Colonic mucosa (tissue), 4 donors: ENCODE data around the gene GALNT10. TPM values are rescaled to one million over a fixed set of nuclear protein-coding genes. Genes with fewer than 3 reads are reported as not detected.

Experiments used
- DNase-seq: peaks from one replicate; pipeline ENCODE4 v3.0.0-alpha.2; 2020
- H3K27ac ChIP-seq: fragments of 200-600 bp; one replicate; pipeline ENCODE4 v1.8.0; 2021
- H3K27me3 ChIP-seq: fragments of 200-600 bp; one replicate; pipeline ENCODE4 v1.8.0; 2021
- H3K36me3 ChIP-seq: fragments of 200-600 bp; one replicate; pipeline ENCODE4 v1.8.0; 2021
- H3K4me1 ChIP-seq: fragments of 200-600 bp; one replicate; pipeline ENCODE4 v1.8.0; 2021; ENCODE audit warnings: mild to moderate bottlenecking
- H3K4me3 ChIP-seq: fragments of 200-600 bp; one replicate; pipeline ENCODE4 v1.8.0; 2021
- H3K9ac ChIP-seq, 2 donors: one replicate each; pipeline ENCODE4 v1.7.0; 2013; ENCODE audit warnings: control low read depth in 2 of 2, low read depth in 2 of 2, low read length in 2 of 2
- H3K9me3 ChIP-seq: fragments of 200-600 bp; one replicate; pipeline ENCODE4 v1.8.0; 2021
- CTCF ChIP-seq: fragments of 200-600 bp; IDR thresholded peaks from one replicate; pipeline ENCODE4 v1.8.0; 2022; ENCODE audit warnings: antibody characterized with exemption, mild to moderate bottlenecking
- intact Hi-C: fragments of 100-400 bp; cut with DNase I; formaldehyde crosslinking; loops from one replicate; pipeline ENCODE4 v1.14.1; 2022
- total RNA-seq, 2 donors: library from RNA; stranded (reverse); fragmentation: NEBNext Ultra II Directional in 1 of 2; extraction: Animal tissue kit (Norgen Biotek cat#: 25700) in 1 of 2; gene quantifications; one replicate each; pipeline ENCODE4 v1.2.1, GENCODE V29; 2021
- donor health status: healthy.
- donor health status: DM: no; HTN: no; CAD: no.
- donor health status: DM: no; HTN: no; CAD: no.

Gene GALNT10
- total RNA-seq, 2 donors from 2014 or later = 40.0 to 46.7 TPM

DNA sequence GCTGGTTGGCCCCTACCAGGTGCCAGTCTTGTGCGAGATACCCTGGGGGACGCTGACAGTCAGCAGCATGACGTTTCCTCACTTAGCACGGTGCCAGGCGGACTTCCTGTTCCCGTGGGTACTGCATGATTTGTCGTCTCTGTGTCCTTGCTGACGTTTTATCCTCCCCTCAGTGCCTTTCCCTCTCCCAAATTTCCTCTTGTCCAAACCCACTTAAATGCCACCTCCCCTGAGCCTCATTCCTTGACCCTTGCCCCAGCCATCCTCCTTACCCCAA lies 194.6 kb downstream of the GALNT10 start:
- Histone ChIP-seq H3K9ac (no peak overlapping the region), H3K27ac (no peak overlapping the region), H3K9me3 (no peaks in the 10 kb centered on the region), H3K36me3 (no peaks in the 10 kb centered on the region), H3K4me3 (no peak overlapping the region), H3K4me1 (no peaks in the 10 kb centered on the region), H3K27me3 (no peaks in the 10 kb centered on the region)
- no peak for DNase-seq
- intact Hi-C loops = no loop called here
- TF ChIP-seq CTCF = no peak

DNA sequence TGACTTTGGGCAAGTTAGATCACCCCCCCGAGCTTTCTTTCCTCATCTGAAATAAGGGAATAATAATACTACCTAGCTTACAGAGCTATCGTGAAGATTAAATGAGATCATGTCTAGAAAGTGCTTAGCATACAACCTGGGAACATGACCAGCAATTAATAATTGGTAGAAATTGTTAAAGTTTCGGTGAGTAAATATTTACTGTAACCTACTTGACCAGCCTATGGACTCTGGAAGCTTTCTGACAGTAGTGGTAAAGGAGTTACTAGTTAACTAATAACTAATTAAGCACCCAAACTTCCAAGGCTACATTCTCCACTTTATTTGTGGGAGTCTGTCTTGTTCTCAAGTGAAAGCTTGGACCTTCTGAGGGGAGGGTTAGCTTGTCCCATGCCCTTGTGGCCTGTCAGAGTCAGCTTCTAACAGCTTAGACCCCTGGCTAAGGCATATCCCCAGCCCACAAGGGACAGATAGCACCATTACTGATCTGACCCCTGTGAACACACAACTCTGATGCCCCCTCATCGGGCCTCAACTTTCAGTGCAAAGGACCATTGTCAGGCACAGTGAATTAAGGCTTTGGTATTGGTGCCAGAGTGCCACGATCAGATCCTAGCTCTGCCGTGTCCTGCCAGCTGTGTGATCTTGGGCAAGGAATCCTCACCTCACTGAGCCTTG lies 196.6 kb downstream of the GALNT10 start:
- Histone ChIP-seq H3K27me3 (no peaks in the 10 kb centered on the region), H3K36me3 (no peaks in the 10 kb centered on the region)
- no peak for DNase-seq

DNA sequence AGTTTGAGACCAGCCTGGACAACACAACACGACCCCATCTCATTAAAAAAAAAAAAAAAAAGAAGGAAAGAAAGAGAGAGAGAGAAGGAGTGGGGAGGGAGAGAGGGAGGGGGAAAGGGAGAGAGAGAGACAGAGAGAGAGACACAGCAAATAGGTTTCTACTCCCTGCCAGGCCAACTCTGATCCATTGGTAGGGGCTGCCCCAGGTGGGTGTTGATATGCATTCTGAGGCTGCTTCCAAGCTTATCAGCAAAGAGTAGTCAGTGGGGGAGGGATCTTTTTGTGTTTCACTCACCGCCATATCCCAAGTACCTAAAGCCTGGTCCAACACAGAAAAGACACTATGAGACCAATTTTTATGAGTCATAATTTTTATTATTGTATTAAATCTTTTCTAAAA lies 198.3 kb downstream of the GALNT10 start:
- no peak overlapping the region for H3K4me3 ChIP-seq
- peaks cover 2% of the 10 kb centered on the region for H3K4me1 ChIP-seq
- H3K9me3 ChIP-seq = no peaks in the 10 kb centered on the region
- no peak overlapping the region for H3K9ac ChIP-seq
- no peak for TF ChIP-seq CTCF
- intact Hi-C loops = no loop called here
- H3K27ac ChIP-seq = no peak overlapping the region
- no peaks in the 10 kb centered on the region for H3K36me3 ChIP-seq
- no peak for DNase-seq
- no peaks in the 10 kb centered on the region for H3K27me3 ChIP-seq

More for the DNA sequence above, 196.6 kb downstream of the GALNT10 start:
- intact Hi-C loops = no loop called here
- Histone ChIP-seq H3K9ac (no peak overlapping the region), H3K9me3 (no peaks in the 10 kb centered on the region), H3K4me3 (no peak overlapping the region), H3K27ac (no peak overlapping the region), H3K4me1 (no peaks in the 10 kb centered on the region)
- TF ChIP-seq CTCF = no peak

- Histone ChIP-seq H3K36me3 (no peaks in the 10 kb centered on the region), H3K4me3 (no peak overlapping the region), H3K9me3 (no peaks in the 10 kb centered on the region), H3K9ac (no peak overlapping the region), H3K4me1 (peaks cover 3% of the 10 kb centered on the region), H3K27me3 (no peaks in the 10 kb centered on the region), H3K27ac (no peak overlapping the region)
- no peak for DNase-seq
- intact Hi-C loops = no loop called here
- no peak for TF ChIP-seq CTCF
These were observed 199.6 kb downstream of the GALNT10 start for GRCh38 chr5:154390096-154390495.

- no peaks in the 10 kb centered on the region for H3K36me3 ChIP-seq
- H3K9me3 ChIP-seq = no peaks in the 10 kb centered on the region
- peaks cover 3% of the 10 kb centered on the region for H3K4me1 ChIP-seq
- no peak overlapping the region for H3K9ac ChIP-seq
- intact Hi-C loops = no loop called here
- no peak for DNase-seq
- no peaks in the 10 kb centered on the region for H3K27me3 ChIP-seq
- H3K4me3 ChIP-seq = no peak overlapping the region
- no peak for TF ChIP-seq CTCF
- H3K27ac ChIP-seq = no peak overlapping the region
These were observed 200.3 kb downstream of the GALNT10 start for GRCh38 chr5:154390746-154391359.
